Neutrophil (primary cell): ENCODE results near the gene CAMK1D.

Experiments
- H3K27ac ChIP-seq: fragments of 200-600 bp; sonication (generic); 2 replicates; pipeline ENCODE4 v1.5.1; 2016; ENCODE audit warnings: mild to moderate bottlenecking, moderate library complexity
- H3K27me3 ChIP-seq: fragments of 200-600 bp; sonication (generic); 2 replicates; pipeline ENCODE4 v1.6.0; 2016; ENCODE audit warnings: mild to moderate bottlenecking
- H3K36me3 ChIP-seq: fragments of 200-600 bp; sonication (generic); 2 replicates; pipeline ENCODE4 v1.5.1; 2017
- H3K4me1 ChIP-seq, 2 experiments: fragments of 200-600 bp in 1 of 2; sonication (generic) in 1 of 2; 1 replicate in 1 of 2; 2 replicates in 1 of 2; pipeline versions ENCODE4 v1.5.1 to v1.6.1; 2013 to 2016; ENCODE audit warnings: low read depth in 1 of 2, low read length in 1 of 2, mild to moderate bottlenecking in 1 of 2, moderate library complexity in 1 of 2; ENCODE audit not compliant: control insufficient read depth in 1 of 2, insufficient read depth in 1 of 2
- H3K4me3 ChIP-seq, 2 experiments: fragments of 200-600 bp in 1 of 2; sonication (generic) in 1 of 2; 1 replicate in 1 of 2; 2 replicates in 1 of 2; pipeline ENCODE4 v1.5.1; 2013 to 2016; ENCODE audit warnings: low read depth in 1 of 2, low read length in 1 of 2, mild to moderate bottlenecking in 1 of 2, moderate library complexity in 1 of 2
- H3K9me3 ChIP-seq: fragments of 200-600 bp; sonication (generic); 2 replicates; pipeline ENCODE4 v1.5.1; 2016
- TF ChIP-seq, protein P1 (sequence below): fragments of 200-600 bp; sonication (generic); IDR thresholded peaks from 2 replicates; pipeline ENCODE4 v1.5.1; 2016; ENCODE audit warnings: antibody characterized with exemption

CAMK1D gene

DNA sequence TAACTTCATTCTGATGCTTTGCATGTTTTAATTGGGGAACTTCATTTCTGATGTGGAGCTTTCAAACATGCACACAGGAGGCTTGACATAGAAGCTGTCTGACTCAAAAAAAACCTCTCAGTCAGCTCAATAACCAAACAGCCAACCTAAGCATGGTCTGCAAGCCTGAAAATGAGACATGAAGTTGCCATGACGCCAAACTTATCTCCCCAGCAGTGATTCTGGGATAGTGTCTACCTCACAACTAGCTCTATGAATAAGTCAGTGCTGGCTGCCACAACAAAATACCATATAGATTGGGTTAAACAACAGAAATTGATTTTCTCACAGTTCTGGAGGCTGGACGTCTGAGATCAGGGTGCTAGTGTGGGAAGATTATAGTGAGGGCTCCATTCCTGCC, 408.0 kb downstream of the CAMK1D start:
- TF ChIP-seq, protein P1, sequence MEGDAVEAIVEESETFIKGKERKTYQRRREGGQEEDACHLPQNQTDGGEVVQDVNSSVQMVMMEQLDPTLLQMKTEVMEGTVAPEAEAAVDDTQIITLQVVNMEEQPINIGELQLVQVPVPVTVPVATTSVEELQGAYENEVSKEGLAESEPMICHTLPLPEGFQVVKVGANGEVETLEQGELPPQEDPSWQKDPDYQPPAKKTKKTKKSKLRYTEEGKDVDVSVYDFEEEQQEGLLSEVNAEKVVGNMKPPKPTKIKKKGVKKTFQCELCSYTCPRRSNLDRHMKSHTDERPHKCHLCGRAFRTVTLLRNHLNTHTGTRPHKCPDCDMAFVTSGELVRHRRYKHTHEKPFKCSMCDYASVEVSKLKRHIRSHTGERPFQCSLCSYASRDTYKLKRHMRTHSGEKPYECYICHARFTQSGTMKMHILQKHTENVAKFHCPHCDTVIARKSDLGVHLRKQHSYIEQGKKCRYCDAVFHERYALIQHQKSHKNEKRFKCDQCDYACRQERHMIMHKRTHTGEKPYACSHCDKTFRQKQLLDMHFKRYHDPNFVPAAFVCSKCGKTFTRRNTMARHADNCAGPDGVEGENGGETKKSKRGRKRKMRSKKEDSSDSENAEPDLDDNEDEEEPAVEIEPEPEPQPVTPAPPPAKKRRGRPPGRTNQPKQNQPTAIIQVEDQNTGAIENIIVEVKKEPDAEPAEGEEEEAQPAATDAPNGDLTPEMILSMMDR: no peak
- Histone ChIP-seq H3K4me3 (no peak overlapping the region), H3K36me3 (peaks cover 13% of the 10 kb centered on the region), H3K4me1 (no peaks in the 10 kb centered on the region), H3K27me3 (no peaks in the 10 kb centered on the region), H3K27ac (no peak overlapping the region), H3K9me3 (no peaks in the 10 kb centered on the region)

DNA sequence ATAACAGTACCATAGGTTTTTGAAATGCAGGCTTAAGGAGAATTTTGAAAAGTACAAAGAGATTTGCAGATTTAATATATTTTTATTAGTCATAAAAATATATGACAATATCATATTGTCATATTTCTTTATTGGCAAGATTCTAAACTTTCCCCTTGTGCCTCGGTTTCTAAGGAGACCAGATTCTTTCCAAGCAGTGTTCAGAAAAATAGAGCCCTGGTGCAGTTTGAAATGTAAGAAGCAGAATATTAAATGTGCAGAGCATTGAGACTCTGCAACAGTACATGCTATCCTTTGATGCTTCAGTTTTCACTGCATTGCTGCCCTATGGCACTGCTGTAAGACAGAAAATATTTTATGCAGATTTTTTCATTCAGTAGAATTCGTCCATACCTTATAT, 408.9 kb downstream of the CAMK1D start:
- TF ChIP-seq, protein P1: no peak

DNA sequence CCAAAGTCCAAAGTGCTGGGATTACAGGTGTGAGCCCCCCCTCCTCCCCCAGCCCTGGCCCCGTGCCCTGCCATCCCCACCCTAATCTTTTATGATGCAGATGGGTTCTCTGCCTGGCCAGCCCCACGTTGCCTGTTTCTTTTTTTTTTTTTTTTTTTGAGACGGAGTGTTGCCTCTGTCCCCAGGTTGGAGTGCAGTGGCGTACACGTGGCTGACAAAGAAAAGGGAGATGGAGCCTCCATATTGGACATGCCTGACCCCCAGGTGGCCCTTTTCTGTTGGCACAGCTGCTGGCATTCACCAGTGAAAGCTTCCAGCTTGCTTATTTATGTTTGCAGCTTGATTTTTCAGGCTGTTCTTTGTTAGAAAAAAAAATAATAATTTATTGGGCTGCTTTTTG, 416.9 kb downstream of the CAMK1D start:
- H3K27me3 ChIP-seq: no peaks in the 10 kb centered on the region
- no peaks in the 10 kb centered on the region for H3K4me1 ChIP-seq
- TF ChIP-seq, protein P1: no peak
- no peak overlapping the region for H3K4me3 ChIP-seq
- H3K9me3 ChIP-seq: no peaks in the 10 kb centered on the region
- peaks cover 9% of the 10 kb centered on the region for H3K36me3 ChIP-seq
- H3K27ac ChIP-seq: no peak overlapping the region

More for the DNA sequence above, 408.9 kb downstream of the CAMK1D start:
- peaks cover 13% of the 10 kb centered on the region for H3K36me3 ChIP-seq
- no peaks in the 10 kb centered on the region for H3K4me1 ChIP-seq
- no peaks in the 10 kb centered on the region for H3K27me3 ChIP-seq
- no peaks in the 10 kb centered on the region for H3K9me3 ChIP-seq
- no peak overlapping the region for H3K27ac ChIP-seq
- no peak overlapping the region for H3K4me3 ChIP-seq

DNA sequence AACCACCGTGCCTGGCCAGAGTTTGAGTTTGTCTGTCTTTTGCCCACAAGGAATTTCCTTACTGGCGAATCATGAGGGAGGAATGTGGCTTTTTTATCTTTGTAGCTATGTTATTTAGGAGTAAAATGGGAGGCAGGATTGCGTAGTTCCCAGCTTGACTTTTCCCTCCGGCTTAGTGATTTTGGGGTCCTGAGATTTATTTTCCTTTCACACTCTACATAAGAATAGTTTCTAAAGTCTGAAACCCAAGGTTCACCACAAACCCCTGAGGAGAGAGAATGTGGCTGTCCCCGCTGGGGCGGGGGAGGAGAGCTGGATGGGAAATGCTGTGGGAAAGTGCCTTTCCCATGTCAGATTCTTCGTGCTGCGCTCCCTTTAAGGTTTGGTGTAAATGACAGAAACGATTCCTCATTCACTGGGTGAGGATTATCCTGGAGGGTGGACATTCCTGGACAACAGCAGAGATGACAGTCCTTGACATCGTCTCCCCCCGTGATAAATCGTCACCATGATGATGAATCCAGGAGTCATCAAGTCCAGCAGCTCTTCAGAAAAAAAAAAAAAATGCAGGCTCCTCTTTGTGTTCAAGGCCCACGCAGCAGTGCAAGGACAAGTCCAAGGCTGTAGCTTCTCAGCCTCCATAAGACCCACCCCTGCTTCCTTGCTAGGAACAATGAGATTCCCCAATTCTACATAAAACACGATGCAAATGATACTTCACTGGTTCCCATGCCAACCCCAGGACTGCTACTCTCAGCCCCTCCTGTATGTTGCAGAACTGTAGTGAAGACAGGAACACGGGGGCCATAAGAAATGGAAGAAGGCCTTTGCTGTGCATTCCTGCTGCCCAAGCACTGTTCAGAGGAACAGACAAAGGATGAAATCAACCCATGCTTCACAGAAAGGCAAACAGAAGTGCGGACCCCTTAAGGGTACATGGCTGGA, 419.1 kb downstream of the CAMK1D start:
- no peak overlapping the region for H3K4me3 ChIP-seq
- TF ChIP-seq, protein P1: no peak
- H3K27me3 ChIP-seq: no peaks in the 10 kb centered on the region
- no peaks in the 10 kb centered on the region for H3K4me1 ChIP-seq
- H3K27ac ChIP-seq: no peak overlapping the region
- H3K9me3 ChIP-seq: no peaks in the 10 kb centered on the region
- H3K36me3 ChIP-seq: no peaks in the 10 kb centered on the region

DNA sequence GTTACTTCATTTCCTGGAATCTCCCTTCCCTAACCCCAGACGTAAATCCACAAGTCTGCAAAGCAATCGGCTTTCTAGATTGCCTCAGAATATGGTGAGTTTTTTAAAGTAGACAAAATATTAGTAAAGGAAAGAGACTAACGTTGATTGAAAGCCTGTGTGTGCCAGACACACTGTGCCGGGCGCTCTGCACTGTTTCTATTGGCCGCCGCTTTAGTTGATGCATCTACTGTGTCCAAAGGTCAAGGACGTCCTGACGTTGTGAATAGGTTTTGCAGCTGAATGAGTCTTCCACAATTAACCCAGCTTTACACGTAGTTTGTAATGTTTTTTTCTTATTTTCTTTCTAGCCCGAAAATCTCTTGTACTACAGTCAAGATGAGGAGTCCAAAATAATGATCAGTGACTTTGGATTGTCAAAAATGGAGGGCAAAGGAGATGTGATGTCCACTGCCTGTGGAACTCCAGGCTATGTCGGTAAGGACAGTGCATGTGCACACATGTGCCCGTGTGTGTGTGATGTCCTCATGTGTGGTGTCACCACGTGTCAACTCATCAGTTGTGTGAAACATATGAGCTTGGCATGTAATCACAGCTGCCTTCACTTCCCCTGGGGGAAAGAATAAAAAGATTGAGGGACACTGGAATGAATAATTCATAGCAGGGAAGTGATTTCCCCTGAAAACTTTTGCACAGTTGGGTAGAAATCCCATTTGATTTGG, 420.1 kb downstream of the CAMK1D start:
- H3K9me3 ChIP-seq: no peaks in the 10 kb centered on the region
- H3K4me3 ChIP-seq: no peak overlapping the region
- H3K27ac ChIP-seq: no peak overlapping the region
- no peaks in the 10 kb centered on the region for H3K36me3 ChIP-seq
- no peaks in the 10 kb centered on the region for H3K27me3 ChIP-seq
- H3K4me1 ChIP-seq: no peaks in the 10 kb centered on the region
- TF ChIP-seq, protein P1: no peak
